ENCODE data around the gene CRTC2.

Gene CRTC2

GRCh38 chr1:153928791-153929341 is 29.5 kb downstream of the CRTC2 start:
- H3K4me3 ChIP-seq = no peak overlapping the region
- intact Hi-C loops (cut with DNase I; ENCODE audit: low total_unique reads) = loop anchor here (10.0 kb wide), 1 partner anchor 46 kb away; the partner anchor contains the start of gene JTB
- DNase-seq = no peak
- TF ChIP-seq, protein P1, sequence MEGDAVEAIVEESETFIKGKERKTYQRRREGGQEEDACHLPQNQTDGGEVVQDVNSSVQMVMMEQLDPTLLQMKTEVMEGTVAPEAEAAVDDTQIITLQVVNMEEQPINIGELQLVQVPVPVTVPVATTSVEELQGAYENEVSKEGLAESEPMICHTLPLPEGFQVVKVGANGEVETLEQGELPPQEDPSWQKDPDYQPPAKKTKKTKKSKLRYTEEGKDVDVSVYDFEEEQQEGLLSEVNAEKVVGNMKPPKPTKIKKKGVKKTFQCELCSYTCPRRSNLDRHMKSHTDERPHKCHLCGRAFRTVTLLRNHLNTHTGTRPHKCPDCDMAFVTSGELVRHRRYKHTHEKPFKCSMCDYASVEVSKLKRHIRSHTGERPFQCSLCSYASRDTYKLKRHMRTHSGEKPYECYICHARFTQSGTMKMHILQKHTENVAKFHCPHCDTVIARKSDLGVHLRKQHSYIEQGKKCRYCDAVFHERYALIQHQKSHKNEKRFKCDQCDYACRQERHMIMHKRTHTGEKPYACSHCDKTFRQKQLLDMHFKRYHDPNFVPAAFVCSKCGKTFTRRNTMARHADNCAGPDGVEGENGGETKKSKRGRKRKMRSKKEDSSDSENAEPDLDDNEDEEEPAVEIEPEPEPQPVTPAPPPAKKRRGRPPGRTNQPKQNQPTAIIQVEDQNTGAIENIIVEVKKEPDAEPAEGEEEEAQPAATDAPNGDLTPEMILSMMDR (IDR thresholded peaks at IDR 0.05) = no peak
- H3K36me3 ChIP-seq = peaks cover 19 to 50% (median 40%) of the 10 kb centered on the region in 3 donors
- no peaks in the 10 kb centered on the region for H3K9me3 ChIP-seq
- H3K27me3 ChIP-seq = no peaks in the 10 kb centered on the region
- no peak overlapping the region for H3K27ac ChIP-seq
- H3K4me1 ChIP-seq = peaks cover 0 to 9% (median 3%) of the 10 kb centered on the region in 4 donors

DNA sequence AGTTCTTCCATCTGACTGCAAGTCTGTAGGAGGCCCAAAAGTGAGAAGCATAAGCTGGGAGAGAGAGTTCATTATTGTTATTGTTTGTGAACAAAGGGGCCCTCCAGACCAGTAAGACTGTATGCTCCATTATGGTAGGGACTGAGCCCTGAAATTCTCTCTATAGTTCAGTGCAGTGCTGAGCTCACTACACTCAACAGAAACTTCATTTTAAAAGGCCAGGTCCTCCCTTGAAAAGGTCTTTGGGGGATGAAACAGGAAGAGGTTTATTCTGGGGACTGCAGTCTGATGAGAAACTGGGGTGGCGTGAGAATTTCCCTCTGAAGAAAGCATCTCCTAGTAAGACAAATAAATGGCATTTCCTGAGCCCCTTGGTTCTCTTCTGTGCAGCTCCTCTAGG is 30.2 kb downstream of the CRTC2 start:
- H3K27ac ChIP-seq = no peak overlapping the region
- no peak for DNase-seq
- intact Hi-C loops (cut with DNase I; ENCODE audit: low total_unique reads) = loop anchor here (10.0 kb wide), 1 partner anchor 47 kb away; the partner anchor contains the start of gene JTB

DNA sequence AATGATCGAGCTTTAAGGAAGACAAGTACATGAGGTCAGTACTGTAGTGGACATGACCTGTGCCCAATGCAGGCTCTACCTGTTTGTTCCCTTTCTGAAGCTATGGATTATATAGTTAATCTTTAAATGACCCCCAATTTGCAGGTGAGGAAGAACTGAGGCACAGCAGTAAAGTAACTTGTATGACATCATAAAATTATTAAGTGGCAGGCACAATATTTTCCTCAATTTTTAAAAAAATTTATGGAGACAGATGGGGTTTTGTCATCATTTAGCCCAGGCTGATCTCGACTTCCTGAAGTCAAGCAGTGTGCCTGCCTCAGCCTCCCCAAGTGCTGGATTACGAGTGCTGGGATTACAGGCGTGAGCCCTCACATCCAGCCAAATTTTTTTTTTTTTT is 32.0 kb downstream of the CRTC2 start:
- Histone ChIP-seq H3K4me1 (peaks cover 4 to 15% (median 9%) of the 10 kb centered on the region in 4 donors), H3K36me3 (peaks cover 0 to 26% (median 18%) of the 10 kb centered on the region in 3 donors), H3K27ac (no peak overlapping the region), H3K9me3 (no peaks in the 10 kb centered on the region), H3K4me3 (no peak overlapping the region), H3K27me3 (no peaks in the 10 kb centered on the region)
- intact Hi-C loops (cut with DNase I; ENCODE audit: low total_unique reads) = loop anchor here (10.0 kb wide), 1 partner anchor 48 kb away; the partner anchor contains the start of gene JTB
- TF ChIP-seq, protein P1 (IDR thresholded peaks at IDR 0.05) = no peak
- DNase-seq = no peak

More for the DNA sequence above, 30.2 kb downstream of the CRTC2 start:
- Histone ChIP-seq H3K4me3 (no peak overlapping the region), H3K27me3 (no peaks in the 10 kb centered on the region), H3K36me3 (peaks cover 13 to 44% (median 34%) of the 10 kb centered on the region in 3 donors), H3K4me1 (peaks cover 0 to 12% (median 6%) of the 10 kb centered on the region in 4 donors), H3K9me3 (no peaks in the 10 kb centered on the region)
- TF ChIP-seq, protein P1 (IDR thresholded peaks at IDR 0.05) = no peak

GRCh38 chr1:153922972-153923925 is 35.2 kb downstream of the CRTC2 start, which contains the start of gene GATAD2B:
Gene GATAD2B (minus strand): TSS chr1:153922972. CDS start chr1:153828347, 94,625 bp downstream.
- Histone ChIP-seq H3K4me3 (peak within 1 kb of the TSS; percentile 98 to 100), H3K36me3 (peaks cover 0 to 4% (median 0%) of the 10 kb centered on the region in 3 donors), H3K9me3 (no peaks in the 10 kb centered on the region), H3K27me3 (no peaks in the 10 kb centered on the region), H3K27ac (peak within 1 kb of the TSS; percentile 95 to 97), H3K4me1 (peaks cover 4 to 42% (median 32%) of the 10 kb centered on the region in 4 donors)
- peak; percentile 100 for DNase-seq
- TF ChIP-seq, protein P1 (IDR thresholded peaks at IDR 0.05) = peak in 1 of 2 experiments; percentile 15
- intact Hi-C loops (cut with DNase I; ENCODE audit: low total_unique reads) = loop anchor here (10.0 kb wide), 1 partner anchor 52 kb away; the partner anchor contains the start of gene JTB

All from tibial artery (tissue), 4 donors.